Osteoblast (primary cell): ENCODE results near the gene PGPEP1. TPM values are rescaled to one million over a fixed set of nuclear protein-coding genes. Genes with fewer than 3 reads are reported as not detected.
A peak's percentile ranks its signal among the peaks of the same experiment; 100 is the strongest.

Source experiments
- DNase-seq: peaks from one replicate; pipeline ENCODE4 v3.0.0; 2011; ENCODE audit warnings: low spot score, mixed read lengths; ENCODE audit not compliant: insufficient read length; ENCODE audit errors: missing footprints
- H2AFZ ChIP-seq: 2 replicates; pipeline ENCODE4 v1.6.0; 2011; ENCODE audit warnings: mild to moderate bottlenecking, low read length
- H3K27ac ChIP-seq: 2 replicates; pipeline ENCODE4 v1.5.1; 2011; ENCODE audit warnings: mild to moderate bottlenecking, low read depth, low read length, moderate library complexity
- H3K27me3 ChIP-seq: 2 replicates; pipeline ENCODE4 v1.6.0; 2012; ENCODE audit warnings: mild to moderate bottlenecking, control low read depth, inconsistent platforms, low read length, moderate library complexity; ENCODE audit not compliant: insufficient read depth
- H3K36me3 ChIP-seq: 2 replicates; pipeline ENCODE4 v1.5.1; 2011; ENCODE audit warnings: mild to moderate bottlenecking, low read length, control low read depth, moderate library complexity; ENCODE audit not compliant: insufficient read depth
- H3K4me1 ChIP-seq: 2 replicates; pipeline ENCODE4 v1.5.1; 2011; ENCODE audit warnings: mild to moderate bottlenecking, low read length, control low read depth, moderate library complexity; ENCODE audit not compliant: insufficient read depth
- H3K4me2 ChIP-seq: 2 replicates; pipeline ENCODE4 v1.6.0; 2011; ENCODE audit warnings: mild to moderate bottlenecking, low read length; ENCODE audit not compliant: insufficient read depth
- H3K4me3 ChIP-seq: fragments of 200-600 bp; sonication (generic); 3 replicates; pipeline ENCODE4 v1.5.1; 2012; ENCODE audit warnings: mild to moderate bottlenecking, low read length, inconsistent platforms; ENCODE audit not compliant: insufficient read depth
- H3K79me2 ChIP-seq: 2 replicates; pipeline ENCODE4 v1.6.0; 2012; ENCODE audit warnings: mild to moderate bottlenecking, low read length, control low read depth, inconsistent platforms; ENCODE audit not compliant: insufficient read depth
- H3K9me3 ChIP-seq: 2 replicates; pipeline ENCODE4 v1.5.1; 2011; ENCODE audit warnings: low read depth, low read length, control low read depth
- H4K20me1 ChIP-seq: 2 replicates; pipeline ENCODE4 v1.6.0; 2012; ENCODE audit warnings: mild to moderate bottlenecking, low read length, control low read depth; ENCODE audit not compliant: insufficient read depth
- CTCF ChIP-seq: IDR thresholded peaks from 2 replicates; pipeline ENCODE4 v1.5.1; 2011; ENCODE audit warnings: mild to moderate bottlenecking, low read depth, low read length, moderate library complexity; ENCODE audit errors: extremely low read depth
- total RNA-seq: library from RNA; depleted of rRNA; stranded (reverse); fragments of >200 nt; gene quantifications from 2 replicates; pipeline ENCODE4 v1.2.3, GENCODE V29; 2012

The PGPEP1 gene
- total RNA-seq, 1 donor: 31.1 TPM

GRCh38 chr19:18308948-18309325 lies 31.5 kb upstream of the PGPEP1 start:
- H3K27me3 ChIP-seq: no peaks in the 10 kb centered on the region
- H3K4me2 ChIP-seq: no peak overlapping the region
- H3K9me3 ChIP-seq: no peaks in the 10 kb centered on the region
- no peaks in the 10 kb centered on the region for H4K20me1 ChIP-seq
- TF ChIP-seq CTCF: no peak
- peaks cover 18% of the 10 kb centered on the region for H3K36me3 ChIP-seq
- H2AFZ ChIP-seq: no peak overlapping the region
- peaks cover 7% of the 10 kb centered on the region for H3K79me2 ChIP-seq
- peaks cover 23% of the 10 kb centered on the region for H3K4me1 ChIP-seq
- DNase-seq: peak; percentile 47
- no peak overlapping the region for H3K27ac ChIP-seq
- H3K4me3 ChIP-seq: no peak overlapping the region

GRCh38 chr19:18309525-18310064 lies 30.8 kb upstream of the PGPEP1 start:
- DNase-seq: peak; percentile 17
- H3K9me3 ChIP-seq: no peaks in the 10 kb centered on the region
- H3K79me2 ChIP-seq: peaks cover 9% of the 10 kb centered on the region
- no peaks in the 10 kb centered on the region for H3K27me3 ChIP-seq
- TF ChIP-seq CTCF: no peak
- no peak overlapping the region for H3K27ac ChIP-seq
- H4K20me1 ChIP-seq: no peaks in the 10 kb centered on the region
- no peak overlapping the region for H3K4me3 ChIP-seq
- no peak overlapping the region for H3K4me2 ChIP-seq
- peaks cover 17% of the 10 kb centered on the region for H3K4me1 ChIP-seq
- peaks cover 22% of the 10 kb centered on the region for H3K36me3 ChIP-seq
- H2AFZ ChIP-seq: no peak overlapping the region

- H3K36me3 ChIP-seq: peaks cover 23% of the 10 kb centered on the region
- H2AFZ ChIP-seq: no peak overlapping the region
- H3K4me3 ChIP-seq: no peak overlapping the region
- no peaks in the 10 kb centered on the region for H3K27me3 ChIP-seq
- no peak for TF ChIP-seq CTCF
- H4K20me1 ChIP-seq: no peaks in the 10 kb centered on the region
- H3K9me3 ChIP-seq: no peaks in the 10 kb centered on the region
- peak; percentile 80 for DNase-seq
- H3K79me2 ChIP-seq: peaks cover 11% of the 10 kb centered on the region
- no peak overlapping the region for H3K4me2 ChIP-seq
- no peak overlapping the region for H3K27ac ChIP-seq
- peaks cover 10% of the 10 kb centered on the region for H3K4me1 ChIP-seq
Observed at GRCh38 chr19:18310118-18310909, 30.1 kb upstream of the PGPEP1 start.

- TF ChIP-seq CTCF: no peak
- Histone ChIP-seq H3K4me1 (peaks cover 7% of the 10 kb centered on the region), H3K9me3 (no peaks in the 10 kb centered on the region), H4K20me1 (no peaks in the 10 kb centered on the region), H2AFZ (no peak overlapping the region), H3K27me3 (no peaks in the 10 kb centered on the region), H3K79me2 (peaks cover 11% of the 10 kb centered on the region), H3K4me3 (no peak overlapping the region), H3K4me2 (no peak overlapping the region), H3K36me3 (peaks cover 20% of the 10 kb centered on the region), H3K27ac (no peak overlapping the region)
- peak; percentile 73 for DNase-seq
Observed at GRCh38 chr19:18310966-18311365, 29.4 kb upstream of the PGPEP1 start.
